ENCODE data around the gene GALNT17.

DNA sequence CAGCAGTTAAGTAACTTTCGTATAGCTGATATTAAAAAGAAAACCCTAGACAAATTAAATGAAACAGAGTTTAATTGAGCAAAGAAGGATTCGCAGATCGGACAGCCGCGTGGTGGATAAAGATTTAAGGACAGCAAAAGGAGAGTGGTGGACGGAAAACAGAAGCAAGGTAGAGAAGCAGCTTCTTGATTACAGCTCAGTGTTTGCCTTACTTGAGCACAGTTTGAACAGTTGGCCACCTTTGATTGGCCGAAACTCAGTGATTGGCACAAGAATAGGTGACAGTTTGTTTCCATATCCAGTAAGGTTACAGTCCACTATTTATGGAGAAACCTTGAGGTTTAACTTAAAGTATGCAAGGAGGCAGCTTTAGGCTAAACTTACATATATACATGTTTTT is 231.7 kb downstream of the GALNT17 start:
- TF ChIP-seq CTCF (IDR thresholded peaks at IDR 0.05), result no peak
- TF ChIP-seq POLR2AphosphoS5 (IDR thresholded peaks at IDR 0.05), result no peak
- no peak for TF ChIP-seq POLR2A (IDR thresholded peaks at IDR 0.05)

All from prostate gland (tissue), 2 donors.